HepG2 (cell line): ENCODE measurements around the gene YWHAQ. TPM values are rescaled to one million over a fixed set of nuclear protein-coding genes. Genes with fewer than 3 reads are reported as not detected.

ENCODE experiments used
- ARNT2 ChIP-seq: sonication (generic); formaldehyde crosslinking; IDR thresholded peaks from 2 replicates; pipeline ENCODE4 v1.8.0; 2022; ENCODE audit warnings: mild to moderate bottlenecking, low read depth, missing genetic modification reagents, moderate library complexity
- ARNTL ChIP-seq: sonication (generic); formaldehyde crosslinking; IDR thresholded peaks from 2 replicates; pipeline ENCODE4 v1.4.0; 2020; ENCODE audit warnings: mild to moderate bottlenecking, missing genetic modification reagents
- BORCS8-MEF2B ChIP-seq: sonication (generic); formaldehyde crosslinking; IDR thresholded peaks from 2 replicates; pipeline ENCODE4 v1.8.0; 2022; ENCODE audit warnings: mild to moderate bottlenecking, missing genetic modification reagents
- CC2D1A ChIP-seq: sonication (generic); formaldehyde crosslinking; IDR thresholded peaks from 2 replicates; pipeline ENCODE4 v1.8.1; 2023; ENCODE audit warnings: mild to moderate bottlenecking, missing genetic modification reagents
- CHD2 ChIP-seq: IDR thresholded peaks from 2 replicates; pipeline ENCODE4 v1.6.1; 2011; ENCODE audit warnings: low read depth, low read length, improper control_type of control experiment
- GATAD1 ChIP-seq: IDR thresholded peaks from 2 replicates; pipeline ENCODE4 v1.6.1; 2016; ENCODE audit warnings: missing genetic modification reagents, missing compliant biosample characterization
- GATAD2A ChIP-seq: IDR thresholded peaks from 2 replicates; pipeline ENCODE4 v1.6.1; 2016
- KAT2B ChIP-seq: fragments of 150-350 bp; IDR thresholded peaks from 2 replicates; pipeline ENCODE4 v1.6.1; 2014; ENCODE audit warnings: low read depth, low read length, borderline replicate concordance
- MBNL3 ChIP-seq: fragments of 250-450 bp; sonication (Bioruptor Pico); conservative IDR thresholded peaks from 2 replicates; pipeline ENCODE4 v1.8.0; 2022; ENCODE audit warnings: mild to moderate bottlenecking, inconsistent platforms
- MEF2D ChIP-seq: sonication (generic); formaldehyde crosslinking; IDR thresholded peaks from 2 replicates; pipeline ENCODE4 v1.5.1; 2020; ENCODE audit warnings: mild to moderate bottlenecking, missing genetic modification reagents
- MZF1 ChIP-seq: sonication (generic); formaldehyde crosslinking; IDR thresholded peaks from 2 replicates; pipeline ENCODE4 v1.8.1; 2023; ENCODE audit warnings: mild to moderate bottlenecking, missing genetic modification reagents, borderline replicate concordance
- NRL ChIP-seq: sonication (generic); formaldehyde crosslinking; IDR thresholded peaks from 2 replicates; pipeline ENCODE4 v1.5.0; 2020; ENCODE audit warnings: missing genetic modification reagents, mild to moderate bottlenecking, moderate library complexity, borderline replicate concordance
- ZNF333 ChIP-seq: sonication (generic); formaldehyde crosslinking; IDR thresholded peaks from 2 replicates; pipeline ENCODE4 v1.4.0; 2020; ENCODE audit warnings: mild to moderate bottlenecking, missing genetic modification reagents, borderline replicate concordance
- ZNF446 ChIP-seq: sonication (generic); formaldehyde crosslinking; IDR thresholded peaks from 2 replicates; pipeline ENCODE4 v1.5.0; 2020; ENCODE audit warnings: mild to moderate bottlenecking, missing genetic modification reagents
- ZNF780A ChIP-seq: sonication (generic); formaldehyde crosslinking; IDR thresholded peaks from 2 replicates; pipeline ENCODE4 v1.8.0; 2022; ENCODE audit warnings: mild to moderate bottlenecking, missing genetic modification reagents, moderate library complexity
- ZNF839 ChIP-seq: sonication (generic); formaldehyde crosslinking; IDR thresholded peaks from 2 replicates; pipeline ENCODE4 v1.4.0; 2020; ENCODE audit warnings: missing genetic modification reagents, mild to moderate bottlenecking, borderline replicate concordance
- polyA plus RNA-seq, 8 experiments: library from polyadenylated mRNA; depleted of rRNA in 3 of 8; stranded (reverse) in 7 of 8; unstranded in 1 of 8; fragments of >200 nt; fragmentation: Illumina TruSeq in 4 of 8; extraction: Trizol in 4 of 8; gene quantifications; 2 replicates each; pipeline versions ENCODE4 v1.2.1 to v1.2.3, GENCODE V29; 2011 to 2016; ENCODE audit warnings: low read depth in 4 of 8, missing spikeins in 1 of 8, mixed read lengths in 1 of 8; ENCODE audit not compliant: insufficient read depth in 1 of 8
- total RNA-seq, 5 experiments: library from RNA; depleted of rRNA; stranded (reverse); fragments of >200 nt; fragmentation: Illumina TruSeq; extraction: Trizol; gene quantifications; 2 replicates each; pipeline ENCODE4 v1.2.3, GENCODE V29; 2016; ENCODE audit warnings: low read depth in 1 of 5
- TF ChIP-seq, protein P1 (sequence below): sonication (generic); formaldehyde crosslinking; IDR thresholded peaks from 2 replicates; pipeline ENCODE4 v1.4.0; 2020; ENCODE audit warnings: missing genetic modification reagents; ENCODE audit errors: not compliant biosample characterization
- TF ChIP-seq, protein P2 (sequence below): sonication (generic); formaldehyde crosslinking; IDR thresholded peaks from 2 replicates; pipeline ENCODE4 v1.5.1; 2020; ENCODE audit warnings: mild to moderate bottlenecking, missing genetic modification reagents, borderline replicate concordance
- TF ChIP-seq, protein P3 (sequence below): sonication (generic); formaldehyde crosslinking; IDR thresholded peaks from 2 replicates; pipeline ENCODE4 v1.4.0; 2020; ENCODE audit warnings: missing genetic modification reagents
- TF ChIP-seq, protein P4 (sequence below): sonication (generic); formaldehyde crosslinking; IDR thresholded peaks from 2 replicates; pipeline ENCODE4 v1.4.0; 2020; ENCODE audit warnings: low read depth, mild to moderate bottlenecking, missing genetic modification reagents
- TF ChIP-seq, protein P5 (sequence below): sonication (generic); formaldehyde crosslinking; IDR thresholded peaks from 2 replicates; pipeline ENCODE4 v1.8.0; 2022; ENCODE audit warnings: mild to moderate bottlenecking, missing genetic modification reagents; ENCODE audit not compliant: insufficient replicate concordance

Gene YWHAQ
- total and polyA plus RNA-seq, 2 of the 13 experiments (the other 11 are each of a cell fraction or from before 2014, with no cell fraction given): 160 to 304 TPM

DNA sequence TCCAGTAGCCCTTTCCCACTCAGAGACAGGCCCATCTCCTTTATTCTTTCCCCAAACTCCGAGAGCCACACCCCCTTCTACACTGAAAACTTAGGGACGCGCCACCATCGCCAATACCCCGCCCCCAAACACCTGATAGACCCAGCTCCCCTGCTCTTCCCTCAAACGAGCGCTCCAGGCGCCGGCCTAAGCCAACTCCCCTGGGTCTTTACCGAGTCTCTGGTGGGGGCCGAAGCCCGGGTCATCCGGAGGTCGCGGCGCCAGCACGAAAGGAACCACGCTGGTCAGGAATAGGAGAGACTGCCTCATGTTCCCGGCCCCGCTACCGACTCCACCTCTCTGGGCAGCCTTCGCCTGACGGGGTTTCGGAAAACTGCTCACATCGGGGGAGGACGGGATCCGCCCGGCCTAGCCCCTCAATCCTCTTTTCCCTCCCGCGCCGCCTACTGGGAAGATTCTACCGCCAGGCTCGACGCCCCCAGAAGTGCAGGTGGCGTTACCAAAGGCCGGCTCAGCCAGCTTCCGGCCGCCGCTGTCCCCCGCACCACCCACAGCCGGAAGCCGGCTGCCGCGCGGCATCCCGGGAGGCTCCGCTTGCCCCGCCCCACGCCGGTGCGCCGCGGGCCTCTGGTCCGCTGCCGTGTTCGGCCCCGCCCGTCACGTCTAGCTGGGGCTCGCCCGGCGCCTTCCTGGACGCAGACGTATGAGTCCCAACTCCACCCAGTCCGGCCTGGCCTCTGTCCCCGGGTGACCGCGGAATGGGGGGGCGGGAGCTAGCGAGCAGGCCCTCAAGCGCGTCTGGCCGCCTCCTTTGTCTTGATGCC, 75.3 kb downstream of the YWHAQ start, which contains the start of gene ADAM17 (continued):
- TF ChIP-seq ARNT2 (CRISPR knock-in tag) (peak; percentile 77; the same call in 1 of the 2 replicates), KAT2B (0 out of 2 replicates have a peak, but pooled peaks have one; percentile 7), ZNF446 (peak; percentile 87), GATAD1 (peak; percentile 86), ARNTL (peak; percentile 68), ZNF333 (peak; percentile 92; the same call in 1 of the 2 replicates), ZNF780A (CRISPR knock-in tag) (peak; percentile 47; the same call in 1 of the 2 replicates), GATAD2A (CRISPR knock-in tag) (peak; percentile 43; the same call in 1 of the 2 replicates), ZNF839 (CRISPR knock-in tag) (peak; percentile 67), MZF1 (CRISPR knock-in tag) (no peak), NRL (CRISPR knock-in tag) (peak; percentile 94), CC2D1A (CRISPR knock-in tag) (no peak), MEF2D (CRISPR knock-in tag) (peak; percentile 63), CHD2 (no peak), MBNL3 (CRISPR knock-in tag) (no peak), BORCS8-MEF2B (peak; percentile 68; the same call in 1 of the 2 replicates)
- TF ChIP-seq, protein P1, sequence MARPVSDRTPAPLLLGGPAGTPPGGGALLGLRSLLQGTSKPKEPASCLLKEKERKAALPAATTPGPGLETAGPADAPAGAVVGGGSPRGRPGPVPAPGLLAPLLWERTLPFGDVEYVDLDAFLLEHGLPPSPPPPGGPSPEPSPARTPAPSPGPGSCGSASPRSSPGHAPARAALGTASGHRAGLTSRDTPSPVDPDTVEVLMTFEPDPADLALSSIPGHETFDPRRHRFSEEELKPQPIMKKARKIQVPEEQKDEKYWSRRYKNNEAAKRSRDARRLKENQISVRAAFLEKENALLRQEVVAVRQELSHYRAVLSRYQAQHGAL: no peak
- TF ChIP-seq, protein P2, sequence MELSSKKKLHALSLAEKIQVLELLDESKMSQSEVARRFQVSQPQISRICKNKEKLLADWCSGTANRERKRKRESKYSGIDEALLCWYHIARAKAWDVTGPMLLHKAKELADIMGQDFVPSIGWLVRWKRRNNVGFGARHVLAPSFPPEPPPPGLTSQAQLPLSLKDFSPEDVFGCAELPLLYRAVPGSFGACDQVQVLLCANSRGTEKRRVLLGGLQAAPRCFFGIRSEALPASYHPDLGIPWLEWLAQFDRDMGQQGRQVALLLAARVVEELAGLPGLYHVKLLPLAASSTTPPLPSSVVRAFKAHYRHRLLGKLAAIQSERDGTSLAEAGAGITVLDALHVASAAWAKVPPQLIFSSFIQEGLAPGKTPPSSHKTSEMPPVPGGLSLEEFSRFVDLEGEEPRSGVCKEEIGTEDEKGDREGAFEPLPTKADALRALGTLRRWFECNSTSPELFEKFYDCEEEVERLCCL (CRISPR knock-in tag): 0 out of 2 replicates have a peak, but pooled peaks have one; percentile 4
- TF ChIP-seq, protein P3, sequence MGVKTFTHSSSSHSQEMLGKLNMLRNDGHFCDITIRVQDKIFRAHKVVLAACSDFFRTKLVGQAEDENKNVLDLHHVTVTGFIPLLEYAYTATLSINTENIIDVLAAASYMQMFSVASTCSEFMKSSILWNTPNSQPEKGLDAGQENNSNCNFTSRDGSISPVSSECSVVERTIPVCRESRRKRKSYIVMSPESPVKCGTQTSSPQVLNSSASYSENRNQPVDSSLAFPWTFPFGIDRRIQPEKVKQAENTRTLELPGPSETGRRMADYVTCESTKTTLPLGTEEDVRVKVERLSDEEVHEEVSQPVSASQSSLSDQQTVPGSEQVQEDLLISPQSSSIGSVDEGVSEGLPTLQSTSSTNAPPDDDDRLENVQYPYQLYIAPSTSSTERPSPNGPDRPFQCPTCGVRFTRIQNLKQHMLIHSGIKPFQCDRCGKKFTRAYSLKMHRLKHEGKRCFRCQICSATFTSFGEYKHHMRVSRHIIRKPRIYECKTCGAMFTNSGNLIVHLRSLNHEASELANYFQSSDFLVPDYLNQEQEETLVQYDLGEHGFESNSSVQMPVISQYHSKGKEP (CRISPR knock-in tag): 0 out of 2 replicates have a peak, but pooled peaks have one; percentile 51
- TF ChIP-seq, protein P4, sequence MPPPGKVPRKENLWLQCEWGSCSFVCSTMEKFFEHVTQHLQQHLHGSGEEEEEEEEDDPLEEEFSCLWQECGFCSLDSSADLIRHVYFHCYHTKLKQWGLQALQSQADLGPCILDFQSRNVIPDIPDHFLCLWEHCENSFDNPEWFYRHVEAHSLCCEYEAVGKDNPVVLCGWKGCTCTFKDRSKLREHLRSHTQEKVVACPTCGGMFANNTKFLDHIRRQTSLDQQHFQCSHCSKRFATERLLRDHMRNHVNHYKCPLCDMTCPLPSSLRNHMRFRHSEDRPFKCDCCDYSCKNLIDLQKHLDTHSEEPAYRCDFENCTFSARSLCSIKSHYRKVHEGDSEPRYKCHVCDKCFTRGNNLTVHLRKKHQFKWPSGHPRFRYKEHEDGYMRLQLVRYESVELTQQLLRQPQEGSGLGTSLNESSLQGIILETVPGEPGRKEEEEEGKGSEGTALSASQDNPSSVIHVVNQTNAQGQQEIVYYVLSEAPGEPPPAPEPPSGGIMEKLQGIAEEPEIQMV (CRISPR knock-in tag): peak; percentile 94
- TF ChIP-seq, protein P5, sequence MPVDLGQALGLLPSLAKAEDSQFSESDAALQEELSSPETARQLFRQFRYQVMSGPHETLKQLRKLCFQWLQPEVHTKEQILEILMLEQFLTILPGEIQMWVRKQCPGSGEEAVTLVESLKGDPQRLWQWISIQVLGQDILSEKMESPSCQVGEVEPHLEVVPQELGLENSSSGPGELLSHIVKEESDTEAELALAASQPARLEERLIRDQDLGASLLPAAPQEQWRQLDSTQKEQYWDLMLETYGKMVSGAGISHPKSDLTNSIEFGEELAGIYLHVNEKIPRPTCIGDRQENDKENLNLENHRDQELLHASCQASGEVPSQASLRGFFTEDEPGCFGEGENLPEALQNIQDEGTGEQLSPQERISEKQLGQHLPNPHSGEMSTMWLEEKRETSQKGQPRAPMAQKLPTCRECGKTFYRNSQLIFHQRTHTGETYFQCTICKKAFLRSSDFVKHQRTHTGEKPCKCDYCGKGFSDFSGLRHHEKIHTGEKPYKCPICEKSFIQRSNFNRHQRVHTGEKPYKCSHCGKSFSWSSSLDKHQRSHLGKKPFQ (CRISPR knock-in tag): peak; percentile 88
